Parathyroid adenoma (tissue), 2 donors: ENCODE results near the gene GJA3.

ENCODE experiments used
- H2AFZ ChIP-seq: fragments of 300-600 bp; sonication (generic); one replicate; pipeline ENCODE4 v1.7.0; 2017; ENCODE audit warnings: antibody characterized with exemption, mild to moderate bottlenecking
- H3K27ac ChIP-seq: fragments of 300-600 bp; sonication (generic); one replicate; pipeline ENCODE4 v1.7.0; 2017
- H3K27me3 ChIP-seq: fragments of 300-600 bp; sonication (generic); one replicate; pipeline ENCODE4 v1.7.0; 2017; ENCODE audit warnings: low read length; ENCODE audit not compliant: control insufficient read depth, insufficient read depth
- H3K36me3 ChIP-seq: fragments of 300-600 bp; sonication (generic); one replicate; pipeline ENCODE4 v1.7.0; 2017; ENCODE audit warnings: low read length; ENCODE audit not compliant: control insufficient read depth, insufficient read depth
- H3K4me1 ChIP-seq: fragments of 300-600 bp; sonication (generic); one replicate; pipeline ENCODE4 v1.7.0; 2017; ENCODE audit warnings: control low read depth
- H3K4me2 ChIP-seq: fragments of 300-600 bp; sonication (generic); one replicate; pipeline ENCODE4 v1.7.0; 2017; ENCODE audit warnings: low read length
- H3K4me3 ChIP-seq: fragments of 300-600 bp; sonication (generic); one replicate; pipeline ENCODE4 v1.7.0; 2017; ENCODE audit warnings: low read depth, low read length
- H3K79me2 ChIP-seq: fragments of 300-600 bp; sonication (generic); one replicate; pipeline ENCODE4 v1.7.0; 2017; ENCODE audit warnings: control low read depth
- H3K9ac ChIP-seq: fragments of 300-600 bp; sonication (generic); one replicate; pipeline ENCODE4 v1.7.0; 2017; ENCODE audit warnings: mild to moderate bottlenecking
- H3K9me3 ChIP-seq: fragments of 300-600 bp; sonication (generic); one replicate; pipeline ENCODE4 v1.7.0; 2017; ENCODE audit warnings: low read length; ENCODE audit not compliant: control insufficient read depth
- CTCF ChIP-seq: fragments of 300-600 bp; sonication (generic); IDR thresholded peaks from one replicate; pipeline ENCODE4 v1.7.0; 2017; ENCODE audit warnings: antibody characterized with exemption, mild to moderate bottlenecking
- donor health status: primary hyperparathyroidism.

Gene GJA3

GRCh38 chr13:20150561-20150960 is 10.3 kb downstream of the GJA3 start:
- no peak for TF ChIP-seq CTCF
- Histone ChIP-seq H3K4me3 (no peak overlapping the region), H2AFZ (no peak overlapping the region), H3K27ac (no peak overlapping the region), H3K27me3 (no peaks in the 10 kb centered on the region), H3K4me2 (no peak overlapping the region), H3K9ac (no peak overlapping the region), H3K9me3 (no peaks in the 10 kb centered on the region), H3K4me1 (no peaks in the 10 kb centered on the region), H3K79me2 (no peaks in the 10 kb centered on the region), H3K36me3 (no peaks in the 10 kb centered on the region)

GRCh38 chr13:20149762-20150161 is 11.1 kb downstream of the GJA3 start:
- Histone ChIP-seq H3K9ac (no peak overlapping the region), H3K27me3 (no peaks in the 10 kb centered on the region), H3K4me2 (no peak overlapping the region), H3K36me3 (no peaks in the 10 kb centered on the region), H3K79me2 (no peaks in the 10 kb centered on the region), H3K27ac (no peak overlapping the region), H3K9me3 (no peaks in the 10 kb centered on the region), H3K4me1 (no peaks in the 10 kb centered on the region), H2AFZ (no peak overlapping the region), H3K4me3 (no peak overlapping the region)
- TF ChIP-seq CTCF, result no peak

GRCh38 chr13:20148501-20149183 is 12.2 kb downstream of the GJA3 start:
- H3K36me3 ChIP-seq, result no peaks in the 10 kb centered on the region
- no peak overlapping the region for H3K9ac ChIP-seq
- H3K4me1 ChIP-seq, result no peaks in the 10 kb centered on the region
- no peak overlapping the region for H3K4me2 ChIP-seq
- no peak overlapping the region for H3K27ac ChIP-seq
- no peak overlapping the region for H3K4me3 ChIP-seq
- H3K27me3 ChIP-seq, result no peaks in the 10 kb centered on the region
- no peaks in the 10 kb centered on the region for H3K79me2 ChIP-seq
- H2AFZ ChIP-seq, result no peak overlapping the region
- TF ChIP-seq CTCF, result no peak
- no peaks in the 10 kb centered on the region for H3K9me3 ChIP-seq

GRCh38 chr13:20146381-20146780 is 14.5 kb downstream of the GJA3 start:
- Histone ChIP-seq H3K4me3 (no peak overlapping the region), H2AFZ (no peak overlapping the region), H3K4me2 (no peak overlapping the region), H3K27ac (no peak overlapping the region), H3K36me3 (no peaks in the 10 kb centered on the region), H3K79me2 (no peaks in the 10 kb centered on the region), H3K4me1 (no peaks in the 10 kb centered on the region), H3K9me3 (no peaks in the 10 kb centered on the region), H3K9ac (no peak overlapping the region), H3K27me3 (no peaks in the 10 kb centered on the region)
- no peak for TF ChIP-seq CTCF

GRCh38 chr13:20145521-20145920 is 15.3 kb downstream of the GJA3 start:
- no peaks in the 10 kb centered on the region for H3K4me1 ChIP-seq
- H3K4me3 ChIP-seq, result no peak overlapping the region
- H3K9ac ChIP-seq, result no peak overlapping the region
- no peak overlapping the region for H3K4me2 ChIP-seq
- no peak overlapping the region for H3K27ac ChIP-seq
- no peaks in the 10 kb centered on the region for H3K9me3 ChIP-seq
- no peaks in the 10 kb centered on the region for H3K79me2 ChIP-seq
- H3K27me3 ChIP-seq, result no peaks in the 10 kb centered on the region
- H3K36me3 ChIP-seq, result no peaks in the 10 kb centered on the region
- no peak for TF ChIP-seq CTCF
- no peak overlapping the region for H2AFZ ChIP-seq
